GM18873 (cell line): ENCODE results near the gene UBE2S.

Experiments
- ATAC-seq: cut with Tn5 transposase; IDR thresholded peaks from one replicate; pipeline ENCODE4 v1.9.1; 2021; ENCODE audit warnings: mild to moderate bottlenecking, moderate library complexity, moderate number of reproducible peaks; ENCODE audit not compliant: unreplicated experiment, low FRiP score

UBE2S gene

GRCh38 chr19:55366790-55367189 lies 40.8 kb downstream of the UBE2S start:
- ATAC-seq, result no peak

- ATAC-seq, result no peak
These were observed 41.6 kb downstream of the UBE2S start for GRCh38 chr19:55365964-55366363.

- no peak for ATAC-seq
These were observed 42.3 kb downstream of the UBE2S start for GRCh38 chr19:55365245-55365644.

- no peak for ATAC-seq
These were observed 44.4 kb downstream of the UBE2S start, which contains the start of gene GARIN5B for GRCh38 chr19:55362990-55363716. TSS of gene GARIN5B (minus strand) at chr19:55363260. CDS start at chr19:55363066, 194 bp downstream.

- ATAC-seq, result no peak
These were observed 45.2 kb downstream of the UBE2S start for GRCh38 chr19:55362174-55362989.

- ATAC-seq, result no peak
These were observed 46.7 kb downstream of the UBE2S start for GRCh38 chr19:55360902-55361301.

GRCh38 chr19:55358943-55359908 lies 48.4 kb downstream of the UBE2S start:
- no peak for ATAC-seq

GRCh38 chr19:55358493-55358892 lies 49.1 kb downstream of the UBE2S start:
- ATAC-seq, result no peak

GRCh38 chr19:55355213-55355821 lies 52.3 kb downstream of the UBE2S start:
- ATAC-seq, result no peak

GRCh38 chr19:55354698-55355212 lies 52.8 kb downstream of the UBE2S start, which contains the start of gene COX6B2:
TSS of gene COX6B2 (minus strand) at chr19:55354719. CDS start at chr19:55354521, 198 bp downstream.
- ATAC-seq, result no peak

- no peak for ATAC-seq
These were observed 53.5 kb downstream of the UBE2S start for GRCh38 chr19:55353803-55354697.

GRCh38 chr19:55353356-55353802 lies 54.2 kb downstream of the UBE2S start:
- ATAC-seq, result no peak

- no peak for ATAC-seq
These were observed 54.9 kb downstream of the UBE2S start for GRCh38 chr19:55352549-55353145.

GRCh38 chr19:55352040-55352439 lies 55.5 kb downstream of the UBE2S start:
- ATAC-seq, result no peak

GRCh38 chr19:55350620-55351315 lies 56.8 kb downstream of the UBE2S start:
- no peak for ATAC-seq
